T-helper 2 cell treated with Interferon-gamma antibody and Interleukin-4, amounts not matched to agents 5 μg/mL and 100 μg/mL, for 36 hours (primary cell): ENCODE measurements around the gene PARP8.
"Not testable (repeated sequence)": the region's sequence is repeated elsewhere in the genome, so short reads cannot be mapped to it uniquely, and the experiment has no call there.

Experiments
- DNase-seq: peaks from one replicate; pipeline ENCODE4 v3.0.0; 2021; ENCODE audit warnings: low spot score
- H3K27ac Mint-ChIP-seq: one replicate; pipeline ENCODE4 v1.8.0; 2021; ENCODE audit warnings: mild to moderate bottlenecking, mixed read lengths
- H3K27me3 Mint-ChIP-seq: one replicate; pipeline ENCODE4 v1.8.0; 2021; ENCODE audit warnings: low read depth, mixed read lengths
- H3K36me3 Mint-ChIP-seq: one replicate; pipeline ENCODE4 v1.8.0; 2021; ENCODE audit warnings: low read depth, mixed read lengths
- H3K4me1 Mint-ChIP-seq: one replicate; pipeline ENCODE4 v1.8.0; 2021; ENCODE audit warnings: low read depth, mixed read lengths
- H3K4me3 Mint-ChIP-seq: one replicate; pipeline ENCODE4 v1.8.0; 2022; ENCODE audit warnings: mild to moderate bottlenecking, moderate library complexity, mixed read lengths
- H3K9me3 Mint-ChIP-seq: one replicate; pipeline ENCODE4 v1.8.0; 2021; ENCODE audit warnings: mixed read lengths

PARP8 gene

GRCh38 chr5:50752800-50753199, 86.4 kb downstream of the PARP8 start:
- Mint-ChIP-seq H3K4me1 (peaks cover 32% of the 10 kb centered on the region), H3K27ac (no peak overlapping the region), H3K27me3 (no peaks in the 10 kb centered on the region), H3K9me3 (peaks cover 6% of the 10 kb centered on the region), H3K4me3 (no peak overlapping the region), H3K36me3 (peaks cover 32% of the 10 kb centered on the region)
- no peak for DNase-seq

- H3K4me1 Mint-ChIP-seq: no peaks in the 10 kb centered on the region
- no peak overlapping the region for H3K27ac Mint-ChIP-seq
- H3K4me3 Mint-ChIP-seq: no peak overlapping the region
- no peak for DNase-seq
- H3K27me3 Mint-ChIP-seq: no peaks in the 10 kb centered on the region
- peaks cover 3% of the 10 kb centered on the region for H3K9me3 Mint-ChIP-seq
- peaks cover 36% of the 10 kb centered on the region for H3K36me3 Mint-ChIP-seq
Observed at GRCh38 chr5:50759526-50760270, 93.3 kb downstream of the PARP8 start.

GRCh38 chr5:50763351-50763750, 96.9 kb downstream of the PARP8 start:
- Mint-ChIP-seq H3K9me3 (no peaks in the 10 kb centered on the region), H3K4me1 (peaks cover 8% of the 10 kb centered on the region), H3K27ac (no peak overlapping the region), H3K36me3 (peaks cover 33% of the 10 kb centered on the region), H3K4me3 (no peak overlapping the region), H3K27me3 (no peaks in the 10 kb centered on the region)
- DNase-seq: no peak

DNA sequence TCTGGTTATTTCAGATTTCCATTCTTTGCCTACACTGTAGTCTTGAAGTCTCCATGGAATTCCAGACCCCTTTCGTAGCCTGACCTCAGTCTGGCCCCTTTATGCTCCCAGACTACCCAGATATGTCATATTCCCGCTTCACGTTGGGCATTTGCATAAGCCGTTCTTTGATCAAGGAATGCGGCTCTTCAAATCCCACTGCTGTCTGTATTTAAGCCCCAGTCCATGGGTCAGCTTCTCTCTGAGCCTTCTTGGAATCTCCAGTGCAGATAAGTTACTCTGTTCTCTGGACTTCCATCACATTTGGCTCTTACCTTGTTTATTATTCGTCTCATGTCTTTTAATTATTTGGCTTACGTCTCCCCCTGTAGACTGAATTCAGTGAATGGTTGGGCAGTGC, 97.4 kb downstream of the PARP8 start:
- no peak overlapping the region for H3K27ac Mint-ChIP-seq
- H3K27me3 Mint-ChIP-seq: no peaks in the 10 kb centered on the region
- H3K4me3 Mint-ChIP-seq: no peak overlapping the region
- no peaks in the 10 kb centered on the region for H3K9me3 Mint-ChIP-seq
- H3K36me3 Mint-ChIP-seq: peaks cover 34% of the 10 kb centered on the region
- DNase-seq: no peak
- H3K4me1 Mint-ChIP-seq: peaks cover 10% of the 10 kb centered on the region

DNA sequence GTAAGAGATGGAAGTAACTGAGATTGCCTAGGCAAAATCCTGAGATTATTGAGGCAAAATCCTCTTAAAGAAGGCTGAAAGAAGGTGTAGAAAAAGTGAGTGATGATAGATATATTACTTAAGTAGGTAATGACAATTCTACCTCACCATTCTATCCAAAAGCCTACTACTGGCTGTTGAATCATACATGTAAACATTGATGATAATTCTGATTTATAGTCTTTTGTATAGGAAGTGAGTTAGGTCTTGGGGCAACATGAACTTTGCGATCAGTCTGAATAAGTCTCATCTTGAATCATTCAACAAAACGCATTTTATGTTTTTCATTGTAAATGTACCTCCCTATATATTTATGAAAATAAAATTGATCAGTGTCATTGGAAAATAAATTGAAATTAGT, 99.6 kb downstream of the PARP8 start:
- H3K27me3 Mint-ChIP-seq: no peaks in the 10 kb centered on the region
- no peak overlapping the region for H3K4me3 Mint-ChIP-seq
- no peak for DNase-seq
- no peak overlapping the region for H3K27ac Mint-ChIP-seq
- H3K4me1 Mint-ChIP-seq: peaks cover 14% of the 10 kb centered on the region
- peaks cover 35% of the 10 kb centered on the region for H3K36me3 Mint-ChIP-seq
- H3K9me3 Mint-ChIP-seq: no peaks in the 10 kb centered on the region

DNA sequence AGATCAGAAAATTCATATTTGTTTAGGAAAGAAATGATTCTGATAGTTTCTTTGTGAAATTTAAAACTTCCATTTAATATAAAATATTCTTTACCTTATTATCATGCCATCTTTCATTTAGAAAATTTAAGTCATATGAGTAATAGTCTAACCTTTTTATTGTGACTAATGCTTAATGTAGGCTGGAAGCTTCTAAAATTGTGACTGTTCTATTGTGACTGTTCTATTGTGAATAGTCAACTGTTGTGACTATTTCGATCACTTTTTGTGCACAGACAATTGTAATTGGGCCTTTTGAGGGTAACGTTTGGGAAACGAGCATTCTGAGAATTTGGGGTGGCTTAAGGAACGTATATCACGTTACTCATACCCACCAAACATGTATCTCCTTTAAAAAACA, 100.0 kb downstream of the PARP8 start:
- Mint-ChIP-seq H3K4me1 (peaks cover 14% of the 10 kb centered on the region), H3K36me3 (peaks cover 35% of the 10 kb centered on the region), H3K9me3 (no peaks in the 10 kb centered on the region), H3K4me3 (no peak overlapping the region), H3K27me3 (no peaks in the 10 kb centered on the region), H3K27ac (no peak overlapping the region)
- no peak for DNase-seq

DNA sequence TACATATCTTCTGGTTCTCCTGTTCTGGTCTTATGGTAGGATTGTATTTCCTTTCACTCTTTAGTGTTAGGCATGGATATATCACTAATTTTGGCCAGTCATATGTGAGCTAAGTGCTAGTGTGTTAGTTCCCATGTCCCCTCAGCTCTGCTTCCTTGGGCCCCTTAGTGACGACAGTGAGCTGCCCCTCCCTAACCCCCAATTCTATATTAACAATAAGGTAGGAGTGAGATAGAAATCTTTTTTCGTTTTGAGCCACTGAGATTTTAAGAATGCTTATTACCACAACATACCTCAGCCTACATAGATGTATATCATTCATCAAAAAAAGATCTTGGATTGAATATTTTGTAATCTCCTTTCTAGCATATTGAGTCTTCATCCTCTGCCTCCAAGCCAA, 100.5 kb downstream of the PARP8 start:
- no peak for DNase-seq
- Mint-ChIP-seq H3K4me3 (no peak overlapping the region), H3K27me3 (no peaks in the 10 kb centered on the region), H3K4me1 (peaks cover 14% of the 10 kb centered on the region), H3K36me3 (peaks cover 36% of the 10 kb centered on the region), H3K27ac (no peak overlapping the region), H3K9me3 (peaks cover 3% of the 10 kb centered on the region)

- Mint-ChIP-seq H3K4me3 (no peak overlapping the region), H3K36me3 (peaks cover 39% of the 10 kb centered on the region)
- DNase-seq: no peak
Observed at GRCh38 chr5:50767588-50767987, 101.2 kb downstream of the PARP8 start.

GRCh38 chr5:50768634-50769033, 102.2 kb downstream of the PARP8 start:
- Mint-ChIP-seq H3K4me1 (peaks cover 14% of the 10 kb centered on the region), H3K36me3 (peaks cover 45% of the 10 kb centered on the region), H3K4me3 (no peak overlapping the region), H3K9me3 (peaks cover 13% of the 10 kb centered on the region), H3K27me3 (no peaks in the 10 kb centered on the region), H3K27ac (no peak overlapping the region)
- no peak for DNase-seq

More at GRCh38 chr5:50767588-50767987, 101.2 kb downstream of the PARP8 start:
- Mint-ChIP-seq H3K27ac (no peak overlapping the region), H3K9me3 (peaks cover 4% of the 10 kb centered on the region), H3K4me1 (peaks cover 14% of the 10 kb centered on the region), H3K27me3 (no peaks in the 10 kb centered on the region)

DNA sequence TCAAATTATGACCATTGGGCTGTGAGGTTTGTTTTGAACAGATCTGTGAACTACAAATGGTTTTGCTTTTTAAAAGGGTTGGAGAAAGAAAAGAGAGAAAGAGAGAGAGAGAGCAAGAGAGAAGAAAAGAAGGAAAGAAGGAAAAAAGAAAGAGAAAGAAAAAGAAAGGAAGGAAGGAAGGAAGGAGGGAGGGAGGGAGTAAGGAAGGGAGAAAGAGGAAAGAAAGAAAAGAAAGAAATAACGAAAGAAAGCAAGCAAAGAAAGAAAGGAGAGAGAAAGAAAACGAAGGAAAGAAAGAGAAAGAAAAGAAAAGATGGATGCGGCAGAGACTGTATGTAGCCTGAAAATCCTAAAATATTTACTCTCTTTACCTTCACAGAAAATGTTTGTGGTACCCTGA, 104.0 kb downstream of the PARP8 start:
- H3K36me3 Mint-ChIP-seq: peaks cover 48% of the 10 kb centered on the region
- DNase-seq: no peak
- no peak overlapping the region for H3K27ac Mint-ChIP-seq
- no peaks in the 10 kb centered on the region for H3K27me3 Mint-ChIP-seq
- H3K4me3 Mint-ChIP-seq: no peak overlapping the region
- H3K4me1 Mint-ChIP-seq: peaks cover 14% of the 10 kb centered on the region
- H3K9me3 Mint-ChIP-seq: peaks cover 19% of the 10 kb centered on the region

DNA sequence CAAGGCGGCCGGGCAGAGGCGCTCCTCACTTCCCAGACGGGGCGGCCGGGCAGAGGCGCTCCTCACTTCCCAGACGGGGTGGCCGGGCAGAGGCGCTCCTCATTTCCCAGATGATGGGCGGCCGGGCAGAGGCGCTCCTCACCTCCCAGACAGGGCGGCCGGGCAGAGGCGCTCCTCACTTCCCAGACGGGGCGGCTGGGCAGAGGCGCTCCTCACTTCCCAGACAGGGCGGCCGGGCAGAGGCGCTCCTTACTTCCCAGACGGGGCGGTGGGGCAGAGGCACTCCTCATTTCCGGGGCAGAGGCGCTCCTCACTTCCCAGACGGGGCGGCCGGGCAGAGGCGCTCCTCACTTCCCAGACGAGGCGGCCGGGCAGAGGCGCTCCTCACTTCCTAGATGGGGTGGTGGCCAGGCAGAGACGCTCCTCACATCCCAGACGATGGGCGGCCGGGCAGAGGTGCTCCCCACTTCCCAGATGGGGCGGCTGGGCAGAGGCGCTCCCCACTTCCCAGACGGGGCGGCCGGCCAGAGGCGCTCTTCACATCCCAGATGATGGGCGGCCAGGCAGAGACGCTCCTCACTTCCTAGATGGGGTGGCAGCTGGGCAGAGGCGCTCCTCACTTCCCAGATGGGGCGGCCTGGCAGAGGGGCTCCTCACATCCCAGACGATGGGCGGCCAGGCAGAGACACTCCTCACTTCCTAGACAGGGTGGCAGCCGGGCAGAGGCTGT, 108.2 kb downstream of the PARP8 start:
- not testable (repeated sequence) for DNase-seq, H3K4me3 Mint-ChIP-seq, H3K4me1 Mint-ChIP-seq, H3K27ac Mint-ChIP-seq, H3K27me3 Mint-ChIP-seq
- Mint-ChIP-seq H3K36me3 (peaks cover 57% of the 10 kb centered on the region), H3K9me3 (peaks cover 19% of the 10 kb centered on the region)

DNA sequence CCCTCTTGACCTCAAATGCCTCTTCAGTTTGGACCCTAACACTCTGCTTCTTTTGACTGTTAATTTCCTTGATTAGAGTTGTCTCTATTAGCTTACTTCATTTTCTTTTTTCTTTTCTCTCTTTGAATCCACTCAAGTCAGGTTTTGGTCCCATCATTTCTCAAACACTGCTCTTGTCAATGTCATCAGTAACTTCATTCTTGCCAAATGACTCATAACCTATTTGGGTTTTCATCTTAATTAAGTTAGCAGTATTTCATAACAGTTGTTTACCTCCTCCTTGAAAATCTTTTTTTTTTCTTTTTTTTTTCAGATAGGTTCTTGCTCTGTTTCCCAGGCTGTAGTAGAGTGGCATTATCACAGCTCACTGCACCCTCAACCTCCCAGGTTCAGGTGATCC, 119.6 kb downstream of the PARP8 start:
- Mint-ChIP-seq H3K27ac (no peak overlapping the region), H3K4me3 (no peak overlapping the region), H3K4me1 (peaks cover 6% of the 10 kb centered on the region), H3K27me3 (no peaks in the 10 kb centered on the region), H3K9me3 (no peaks in the 10 kb centered on the region), H3K36me3 (peaks cover 43% of the 10 kb centered on the region)
- DNase-seq: no peak

DNA sequence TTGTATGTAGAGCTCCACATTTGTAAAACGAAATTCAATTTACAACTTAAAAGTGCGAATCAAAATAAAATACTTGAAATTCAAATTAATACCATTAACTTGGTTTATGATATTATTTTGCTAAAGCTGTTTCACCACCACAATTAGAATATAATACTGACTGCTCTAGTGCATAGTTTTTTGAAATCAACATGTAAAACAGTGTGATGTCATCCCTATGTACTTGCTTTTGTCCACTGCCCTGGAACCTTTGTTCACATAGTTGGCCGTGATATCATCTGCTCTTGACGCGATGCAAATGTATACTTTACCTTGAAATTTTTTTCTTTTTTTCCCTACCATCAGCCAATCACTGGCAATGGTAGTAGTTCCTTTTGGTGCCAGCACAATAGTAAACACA, 125.4 kb downstream of the PARP8 start:
- no peak overlapping the region for H3K27ac Mint-ChIP-seq
- H3K27me3 Mint-ChIP-seq: no peaks in the 10 kb centered on the region
- H3K9me3 Mint-ChIP-seq: no peaks in the 10 kb centered on the region
- no peak overlapping the region for H3K4me3 Mint-ChIP-seq
- no peaks in the 10 kb centered on the region for H3K4me1 Mint-ChIP-seq
- DNase-seq: no peak
- H3K36me3 Mint-ChIP-seq: peaks cover 34% of the 10 kb centered on the region

DNA sequence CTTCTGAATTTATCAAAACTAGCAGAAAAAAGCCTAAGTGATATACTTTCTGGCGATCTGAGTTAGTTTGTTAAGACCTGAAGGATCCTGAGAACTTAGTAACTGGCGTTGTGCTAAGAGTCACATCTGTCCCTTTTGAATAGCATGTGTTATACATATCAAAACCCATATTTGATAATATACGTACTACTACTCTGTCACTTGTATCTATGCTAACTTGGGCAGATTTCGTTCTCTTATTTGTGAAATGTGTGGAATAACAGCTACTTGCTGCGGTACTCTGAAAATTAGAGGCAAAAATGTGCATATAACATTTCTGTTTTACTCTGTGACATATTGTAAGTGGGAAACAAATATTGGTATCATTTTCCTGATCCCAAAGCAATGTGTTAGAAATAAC, 126.4 kb downstream of the PARP8 start:
- H3K9me3 Mint-ChIP-seq: no peaks in the 10 kb centered on the region
- H3K27ac Mint-ChIP-seq: no peak overlapping the region
- DNase-seq: no peak
- no peaks in the 10 kb centered on the region for H3K4me1 Mint-ChIP-seq
- no peaks in the 10 kb centered on the region for H3K27me3 Mint-ChIP-seq
- no peak overlapping the region for H3K4me3 Mint-ChIP-seq
- peaks cover 31% of the 10 kb centered on the region for H3K36me3 Mint-ChIP-seq
